Raji (cell line): ENCODE data around the gene FAM171A2.

ENCODE experiments used
- POLR2A ChIP-seq: IDR thresholded peaks from 2 replicates; pipeline ENCODE4 v1.6.1; 2011; ENCODE audit warnings: low read depth, low read length, control low read depth; ENCODE audit not compliant: insufficient read depth

FAM171A2 gene

GRCh38 chr17:44367231-44367979 lies 3.8 kb upstream of the FAM171A2 start:
- TF ChIP-seq POLR2A = no peak

GRCh38 chr17:44362949-44363612 lies 572 bp downstream of the FAM171A2 start:
- TF ChIP-seq POLR2A = no peak

GRCh38 chr17:44362459-44362948 lies 1.1 kb downstream of the FAM171A2 start:
- no peak for TF ChIP-seq POLR2A

GRCh38 chr17:44361292-44362260 lies 2.1 kb downstream of the FAM171A2 start:
- no peak for TF ChIP-seq POLR2A

GRCh38 chr17:44360826-44361225 lies 2.8 kb downstream of the FAM171A2 start:
- no peak for TF ChIP-seq POLR2A

GRCh38 chr17:44360144-44360533 lies 3.5 kb downstream of the FAM171A2 start:
- TF ChIP-seq POLR2A = no peak

- TF ChIP-seq POLR2A = no peak
These were observed 4.1 kb downstream of the FAM171A2 start for GRCh38 chr17:44359458-44360143.

GRCh38 chr17:44359006-44359405 lies 4.6 kb downstream of the FAM171A2 start:
- no peak for TF ChIP-seq POLR2A

GRCh38 chr17:44358066-44358465 lies 5.6 kb downstream of the FAM171A2 start:
- TF ChIP-seq POLR2A = no peak

GRCh38 chr17:44356241-44356640 lies 7.4 kb downstream of the FAM171A2 start:
- no peak for TF ChIP-seq POLR2A

- TF ChIP-seq POLR2A = no peak
These were observed 8.0 kb downstream of the FAM171A2 start for GRCh38 chr17:44355642-44356099.

GRCh38 chr17:44354582-44355561 lies 8.8 kb downstream of the FAM171A2 start:
- no peak for TF ChIP-seq POLR2A

- no peak for TF ChIP-seq POLR2A
These were observed 9.9 kb downstream of the FAM171A2 start for GRCh38 chr17:44353672-44354331.
